Neural progenitor cell (in vitro differentiated cells): ENCODE data around the gene ITGAL. TPM values are rescaled to one million over a fixed set of nuclear protein-coding genes. Genes with fewer than 3 reads are reported as not detected.
"Not testable (repeated sequence)": the region's sequence is repeated elsewhere in the genome, so short reads cannot be mapped to it uniquely, and the experiment has no call there.

Experiments used
- DNase-seq: peaks from one replicate; pipeline ENCODE4 v3.0.0-alpha.2; 2016; ENCODE audit warnings: low spot score
- H2AFZ ChIP-seq: fragments of 200-600 bp; sonication (generic); replicated peaks from 2 replicates; pipeline ENCODE4 v1.6.1; 2016; ENCODE audit warnings: antibody characterized with exemption
- H3F3A ChIP-seq: fragments of 200-600 bp; sonication (generic); 2 replicates; pipeline ENCODE4 v1.6.1; 2016; ENCODE audit warnings: antibody characterized with exemption, low read depth
- H3K27ac ChIP-seq: fragments of 200-600 bp; sonication (generic); 2 replicates; pipeline ENCODE4 v1.5.1; 2016; ENCODE audit warnings: mild to moderate bottlenecking
- H3K27me3 ChIP-seq: fragments of 200-600 bp; sonication (generic); 2 replicates; pipeline ENCODE4 v1.6.1; 2016; ENCODE audit warnings: mild to moderate bottlenecking, moderate library complexity
- H3K36me3 ChIP-seq: fragments of 200-600 bp; sonication (generic); 2 replicates; pipeline ENCODE4 v1.5.1; 2016
- H3K4me1 ChIP-seq: fragments of 200-600 bp; sonication (generic); 2 replicates; pipeline ENCODE4 v1.6.1; 2016; ENCODE audit warnings: mixed run types
- H3K4me2 ChIP-seq: fragments of 200-600 bp; sonication (generic); 2 replicates; pipeline ENCODE4 v1.6.1; 2016
- H3K4me3 ChIP-seq: fragments of 200-600 bp; sonication (generic); 2 replicates; pipeline ENCODE4 v1.5.1; 2016
- H3K79me2 ChIP-seq: fragments of 200-600 bp; sonication (generic); 2 replicates; pipeline ENCODE4 v1.6.1; 2016; ENCODE audit warnings: low read depth
- H3K9ac ChIP-seq: fragments of 200-600 bp; sonication (generic); 2 replicates; pipeline ENCODE4 v1.6.1; 2016
- H3K9me3 ChIP-seq: fragments of 200-600 bp; sonication (generic); 2 replicates; pipeline ENCODE4 v1.5.1; 2016; ENCODE audit warnings: low read depth
- H4K20me1 ChIP-seq: fragments of 200-600 bp; sonication (generic); 2 replicates; pipeline ENCODE4 v1.6.1; 2016; ENCODE audit warnings: low read depth
- H3K27ac Mint-ChIP-seq: 3 replicates; pipeline ENCODE4 v1.8.0; 2021; ENCODE audit warnings: mixed read lengths
- H3K27me3 Mint-ChIP-seq: 2 replicates; pipeline ENCODE4 v1.8.0; 2022; ENCODE audit warnings: low read depth, mild to moderate bottlenecking, inconsistent platforms, moderate library complexity, mixed read lengths; ENCODE audit not compliant: insufficient read depth
- H3K36me3 Mint-ChIP-seq: 3 replicates; pipeline ENCODE4 v1.8.0; 2021; ENCODE audit warnings: mixed read lengths
- H3K4me1 Mint-ChIP-seq: 3 replicates; pipeline ENCODE4 v1.8.0; 2021; ENCODE audit warnings: mixed read lengths
- H3K4me3 Mint-ChIP-seq: 3 replicates; pipeline ENCODE4 v1.8.0; 2021; ENCODE audit warnings: mild to moderate bottlenecking, moderate library complexity, mixed read lengths
- H3K9me3 Mint-ChIP-seq: 3 replicates; pipeline ENCODE4 v1.8.0; 2020; ENCODE audit warnings: mixed read lengths
- EZH2 ChIP-seq: fragments of 200-600 bp; sonication (generic); IDR thresholded peaks from 2 replicates; pipeline ENCODE4 v1.6.1; 2017; ENCODE audit warnings: antibody characterized with exemption, mild to moderate bottlenecking, moderate library complexity
- EZH2phosphoT487 ChIP-seq: fragments of 200-600 bp; sonication (generic); IDR thresholded peaks from 2 replicates; pipeline ENCODE4 v1.6.1; 2017; ENCODE audit warnings: antibody characterized with exemption
- total RNA-seq: library from RNA; depleted of rRNA; stranded (reverse); fragments of >200 nt; gene quantifications from 2 replicates; pipeline ENCODE4 v1.2.3, GENCODE V29; 2015; ENCODE audit warnings: low replicate concordance
- TF ChIP-seq, protein P1 (sequence below): fragments of 200-600 bp; sonication (generic); IDR thresholded peaks from 2 replicates; pipeline ENCODE4 v1.5.1; 2017; ENCODE audit warnings: antibody characterized with exemption, mild to moderate bottlenecking

The ITGAL gene
- total RNA-seq, 1 donor from 2014 or later = not detected

DNA sequence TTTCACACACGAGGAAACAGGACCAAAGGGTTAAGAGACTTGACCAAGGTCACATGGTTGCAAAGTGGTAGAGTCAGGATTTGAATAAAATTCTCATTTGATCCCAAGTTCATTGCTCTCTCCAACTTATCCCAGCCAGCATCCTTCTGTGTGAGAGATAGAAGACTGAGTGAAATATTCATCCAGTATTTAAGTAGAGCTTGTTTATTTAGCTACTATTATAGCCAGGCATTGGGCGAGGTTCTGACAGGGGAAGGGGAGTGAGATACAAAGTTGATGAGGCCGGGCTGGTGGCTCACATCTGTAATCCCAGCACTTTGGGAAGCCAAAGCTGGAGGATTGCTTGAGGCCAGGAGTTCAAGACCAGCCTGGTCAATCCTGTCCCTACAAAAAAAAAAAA is 4.4 kb downstream of the ITGAL start:
- Mint-ChIP-seq H3K36me3 (no peaks in the 10 kb centered on the region), H3K27ac (no peak overlapping the region), H3K4me1 (no peaks in the 10 kb centered on the region), H3K4me3 (no peak overlapping the region), H3K9me3 (no peaks in the 10 kb centered on the region), H3K27me3 (peaks cover 12% of the 10 kb centered on the region)
- no peak for DNase-seq
- Histone ChIP-seq H3K4me1 (no peaks in the 10 kb centered on the region), H4K20me1 (no peaks in the 10 kb centered on the region), H3K4me2 (no peak overlapping the region), H3K79me2 (no peaks in the 10 kb centered on the region), H3K9me3 (no peaks in the 10 kb centered on the region), H3F3A (no peaks in the 10 kb centered on the region), H3K27ac (no peak overlapping the region), H2AFZ (no peak overlapping the region), H3K27me3 (no peaks in the 10 kb centered on the region), H3K4me3 (no peak overlapping the region), H3K36me3 (no peaks in the 10 kb centered on the region), H3K9ac (no peak overlapping the region)
- no peak for TF ChIP-seq EZH2
- TF ChIP-seq, protein P1, sequence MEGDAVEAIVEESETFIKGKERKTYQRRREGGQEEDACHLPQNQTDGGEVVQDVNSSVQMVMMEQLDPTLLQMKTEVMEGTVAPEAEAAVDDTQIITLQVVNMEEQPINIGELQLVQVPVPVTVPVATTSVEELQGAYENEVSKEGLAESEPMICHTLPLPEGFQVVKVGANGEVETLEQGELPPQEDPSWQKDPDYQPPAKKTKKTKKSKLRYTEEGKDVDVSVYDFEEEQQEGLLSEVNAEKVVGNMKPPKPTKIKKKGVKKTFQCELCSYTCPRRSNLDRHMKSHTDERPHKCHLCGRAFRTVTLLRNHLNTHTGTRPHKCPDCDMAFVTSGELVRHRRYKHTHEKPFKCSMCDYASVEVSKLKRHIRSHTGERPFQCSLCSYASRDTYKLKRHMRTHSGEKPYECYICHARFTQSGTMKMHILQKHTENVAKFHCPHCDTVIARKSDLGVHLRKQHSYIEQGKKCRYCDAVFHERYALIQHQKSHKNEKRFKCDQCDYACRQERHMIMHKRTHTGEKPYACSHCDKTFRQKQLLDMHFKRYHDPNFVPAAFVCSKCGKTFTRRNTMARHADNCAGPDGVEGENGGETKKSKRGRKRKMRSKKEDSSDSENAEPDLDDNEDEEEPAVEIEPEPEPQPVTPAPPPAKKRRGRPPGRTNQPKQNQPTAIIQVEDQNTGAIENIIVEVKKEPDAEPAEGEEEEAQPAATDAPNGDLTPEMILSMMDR = no peak
- no peak for TF ChIP-seq EZH2phosphoT487

DNA sequence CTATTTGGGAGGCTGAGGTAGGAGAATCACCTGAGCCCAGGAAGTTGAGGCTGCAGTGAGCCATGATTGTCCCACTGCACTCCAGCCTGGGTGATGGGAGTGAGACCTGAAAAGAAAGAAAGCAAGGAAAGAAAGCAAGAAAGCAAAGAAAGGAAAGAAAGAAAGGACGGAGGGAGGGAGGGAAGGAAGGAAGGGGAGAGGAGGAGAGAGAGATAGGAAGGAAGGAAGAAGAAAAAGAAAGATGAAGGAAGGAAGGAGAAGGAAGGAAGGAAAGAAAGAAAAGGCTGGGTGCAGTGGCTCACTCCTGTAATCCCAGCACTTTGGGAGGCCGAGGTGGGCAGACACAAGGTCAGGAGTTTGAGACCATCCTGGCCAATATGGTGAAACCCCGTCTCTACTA is 5.2 kb downstream of the ITGAL start:
- H3K36me3 ChIP-seq, H3F3A ChIP-seq, H3K4me3 ChIP-seq, H2AFZ ChIP-seq, H3K4me1 Mint-ChIP-seq, H3K27me3 Mint-ChIP-seq, H3K27ac ChIP-seq, H3K4me2 ChIP-seq, DNase-seq, H3K4me3 Mint-ChIP-seq, H4K20me1 ChIP-seq, H3K27me3 ChIP-seq, H3K4me1 ChIP-seq, H3K79me2 ChIP-seq, H3K36me3 Mint-ChIP-seq, H3K9me3 Mint-ChIP-seq, H3K9me3 ChIP-seq, H3K9ac ChIP-seq: not testable (repeated sequence)
- H3K27ac Mint-ChIP-seq = peak overlapping the region; percentile 12

DNA sequence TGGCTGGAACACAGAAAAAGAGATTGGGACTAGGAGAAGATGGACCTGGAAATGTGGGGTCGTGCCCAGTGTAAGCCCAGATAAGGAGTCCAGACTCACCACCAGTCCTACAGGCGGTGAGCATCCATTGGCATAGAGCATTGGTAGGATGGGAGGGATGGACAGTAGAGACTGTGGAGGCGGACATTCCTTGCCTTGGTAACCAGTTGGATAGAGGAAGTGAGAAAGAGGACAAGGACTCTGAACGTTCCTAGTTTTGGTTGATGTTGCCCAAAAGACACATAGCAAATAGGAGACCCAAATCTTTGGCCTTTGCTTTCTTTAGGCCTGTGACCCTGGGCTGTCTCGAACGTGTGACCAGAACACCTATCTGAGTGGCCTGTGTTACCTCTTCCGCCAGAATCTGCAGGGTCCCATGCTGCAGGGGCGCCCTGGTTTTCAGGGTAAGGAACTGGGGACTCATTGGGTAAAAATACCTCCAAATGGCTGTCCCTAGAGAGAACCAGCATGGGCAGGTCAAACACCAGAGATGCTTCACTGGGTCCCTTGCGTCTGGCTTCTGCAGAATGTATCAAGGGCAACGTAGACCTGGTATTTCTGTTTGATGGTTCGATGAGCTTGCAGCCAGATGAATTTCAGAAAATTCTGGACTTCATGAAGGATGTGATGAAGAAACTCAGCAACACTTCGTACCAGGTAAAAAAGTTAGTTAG is 6.4 kb downstream of the ITGAL start:
- no peaks in the 10 kb centered on the region for H3K4me1 ChIP-seq
- H3K79me2 ChIP-seq = no peaks in the 10 kb centered on the region
- H3K4me1 Mint-ChIP-seq = no peaks in the 10 kb centered on the region

DNA sequence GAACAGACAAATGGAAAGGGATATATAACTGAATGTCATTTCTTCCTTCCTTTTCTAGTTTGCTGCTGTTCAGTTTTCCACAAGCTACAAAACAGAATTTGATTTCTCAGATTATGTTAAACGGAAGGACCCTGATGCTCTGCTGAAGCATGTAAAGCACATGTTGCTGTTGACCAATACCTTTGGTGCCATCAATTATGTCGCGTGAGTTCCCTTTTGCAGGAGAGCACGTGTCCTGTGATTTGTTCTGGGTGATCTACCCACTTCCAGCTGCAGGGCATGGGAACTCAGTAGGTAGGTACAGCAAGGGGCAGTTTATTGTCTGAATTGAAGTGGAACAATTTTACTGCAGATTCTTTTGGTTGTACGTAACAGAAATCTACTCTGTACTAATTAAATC is 8.8 kb downstream of the ITGAL start:
- no peak overlapping the region for H3K27ac ChIP-seq
- no peak overlapping the region for H3K4me2 ChIP-seq
- no peaks in the 10 kb centered on the region for H3K36me3 Mint-ChIP-seq
- H3K27ac Mint-ChIP-seq = no peak overlapping the region
- no peaks in the 10 kb centered on the region for H3F3A ChIP-seq
- H3K4me3 ChIP-seq = no peak overlapping the region
- peaks cover 15% of the 10 kb centered on the region for H3K27me3 Mint-ChIP-seq
- no peak for DNase-seq
- H3K4me3 Mint-ChIP-seq = no peak overlapping the region
- H3K9me3 Mint-ChIP-seq = no peaks in the 10 kb centered on the region
- no peak overlapping the region for H3K9ac ChIP-seq
- no peak overlapping the region for H2AFZ ChIP-seq
- H3K4me1 ChIP-seq = no peaks in the 10 kb centered on the region
- TF ChIP-seq EZH2phosphoT487 = no peak
- TF ChIP-seq EZH2 = no peak
- TF ChIP-seq, protein P1 = no peak
- no peaks in the 10 kb centered on the region for H3K79me2 ChIP-seq
- H3K4me1 Mint-ChIP-seq = peaks cover 2% of the 10 kb centered on the region
- no peaks in the 10 kb centered on the region for H4K20me1 ChIP-seq
- no peaks in the 10 kb centered on the region for H3K9me3 ChIP-seq
- H3K36me3 ChIP-seq = no peaks in the 10 kb centered on the region
- no peaks in the 10 kb centered on the region for H3K27me3 ChIP-seq

More for the DNA sequence above, 6.4 kb downstream of the ITGAL start:
- DNase-seq = no peak
- Mint-ChIP-seq H3K27ac (no peak overlapping the region), H3K9me3 (no peaks in the 10 kb centered on the region), H3K4me3 (no peak overlapping the region), H3K27me3 (peaks cover 12% of the 10 kb centered on the region), H3K36me3 (no peaks in the 10 kb centered on the region)
- no peaks in the 10 kb centered on the region for H3F3A ChIP-seq
- H3K36me3 ChIP-seq = no peaks in the 10 kb centered on the region
- H3K9me3 ChIP-seq = no peaks in the 10 kb centered on the region
- no peak overlapping the region for H3K27ac ChIP-seq
- no peak overlapping the region for H2AFZ ChIP-seq
- H4K20me1 ChIP-seq = no peaks in the 10 kb centered on the region
- H3K9ac ChIP-seq = no peak overlapping the region
- H3K27me3 ChIP-seq = no peaks in the 10 kb centered on the region
- H3K4me2 ChIP-seq = no peak overlapping the region
- TF ChIP-seq EZH2 (no peak), EZH2phosphoT487 (no peak)
- TF ChIP-seq, protein P1 = no peak
- H3K4me3 ChIP-seq = no peak overlapping the region
